GM04504 (cell line): Measurements from ENCODE around the gene NARS2.
"Not testable (repeated sequence)": the region's sequence is repeated elsewhere in the genome, so short reads cannot be mapped to it uniquely, and the experiment has no call there.

ENCODE experiments used
- DNase-seq: peaks from one replicate; pipeline ENCODE4 v3.0.0-alpha.2; 2012; ENCODE audit warnings: low read depth

NARS2 gene

DNA sequence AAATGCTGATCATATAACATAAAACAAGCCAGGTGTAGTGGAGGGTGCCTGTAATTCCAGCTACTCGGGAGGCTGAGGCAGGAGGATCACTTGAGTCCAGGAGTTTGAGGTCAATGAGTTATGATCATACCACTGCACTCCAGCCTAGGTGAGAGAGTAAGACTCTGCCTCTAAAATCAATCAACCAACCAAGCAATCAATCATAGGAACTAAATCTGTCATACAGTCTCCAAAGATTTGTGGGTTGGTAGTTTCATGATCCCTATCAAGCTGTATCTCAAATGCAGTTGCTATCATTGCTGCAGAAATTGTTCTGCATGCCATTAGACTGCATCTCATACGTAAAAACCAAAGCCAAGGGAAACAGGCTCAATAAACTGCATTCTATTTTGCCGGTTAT is 33.1 kb downstream of the NARS2 start:
- DNase-seq: no peak

DNA sequence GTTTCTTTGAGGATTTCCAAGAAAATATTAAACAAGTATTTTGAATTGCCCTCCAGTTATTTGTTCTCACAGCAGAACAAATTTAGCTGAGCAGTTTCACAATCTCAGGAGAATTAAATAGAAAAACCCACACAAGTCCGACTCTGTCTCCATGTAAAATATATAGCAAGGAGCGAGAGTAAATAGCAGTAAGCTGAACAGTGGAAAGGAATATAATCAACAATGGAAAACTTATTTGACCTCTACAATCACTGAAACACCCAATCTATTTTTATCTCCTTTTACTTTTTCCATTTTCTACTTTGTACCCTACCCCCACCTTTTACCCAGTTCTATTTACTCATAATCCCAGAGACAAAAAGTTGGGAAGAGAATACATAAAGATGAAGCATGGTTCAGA is 34.4 kb downstream of the NARS2 start:
- no peak for DNase-seq

DNA sequence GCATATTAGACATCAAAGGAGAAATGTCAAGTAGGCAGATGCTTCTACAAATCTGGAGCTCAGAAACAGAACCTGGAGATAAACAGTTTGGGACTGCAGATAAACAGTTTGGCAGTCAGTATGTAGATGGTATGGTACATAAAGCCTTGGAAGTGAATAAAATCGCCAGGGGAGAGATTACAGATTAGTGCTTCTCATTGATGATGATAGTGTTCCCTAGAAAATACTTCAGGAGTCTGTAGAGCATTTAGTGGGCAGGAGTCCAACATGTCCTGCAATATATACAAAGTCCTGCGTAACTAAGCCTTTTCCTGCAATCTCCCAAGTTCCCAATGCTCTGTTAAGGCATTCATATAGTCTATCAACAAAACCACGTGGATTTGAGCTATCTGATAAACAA is 35.2 kb downstream of the NARS2 start:
- DNase-seq: no peak

DNA sequence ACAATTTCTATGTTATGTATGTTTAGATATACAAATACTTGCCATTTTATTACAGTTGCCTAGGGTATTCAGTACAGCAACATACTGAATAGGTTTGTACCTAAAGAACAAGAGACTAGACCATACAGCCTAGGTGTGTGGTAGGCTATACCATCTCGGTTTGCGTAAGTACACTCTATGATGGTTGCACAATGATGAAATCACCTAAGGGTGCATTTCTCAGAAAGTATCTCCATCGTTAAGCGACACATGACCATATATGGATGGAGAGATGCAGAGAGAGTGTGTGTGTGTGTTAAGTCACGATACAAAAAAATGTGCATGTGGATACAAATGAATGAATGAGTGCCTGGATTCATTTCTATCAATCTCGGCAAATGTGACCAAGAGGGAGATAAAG is 37.7 kb downstream of the NARS2 start:
- no peak for DNase-seq

DNA sequence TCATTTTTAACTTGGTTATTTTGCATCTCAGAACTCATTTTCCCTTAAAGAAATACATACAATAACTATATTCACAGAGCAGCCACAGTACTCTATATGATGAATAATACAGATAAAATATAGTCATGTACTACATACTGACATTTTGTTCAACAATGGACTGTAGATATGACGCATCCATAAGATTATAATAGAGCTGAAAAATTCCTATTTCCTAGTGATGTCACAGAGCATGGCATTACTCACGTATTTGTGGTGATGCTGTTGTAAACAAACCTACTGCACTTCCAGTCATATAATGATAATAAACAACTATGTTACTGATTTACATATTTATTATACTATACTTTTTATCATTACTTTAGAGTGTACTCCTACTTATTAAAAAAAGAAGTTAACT is 38.7 kb downstream of the NARS2 start:
- no peak for DNase-seq

DNA sequence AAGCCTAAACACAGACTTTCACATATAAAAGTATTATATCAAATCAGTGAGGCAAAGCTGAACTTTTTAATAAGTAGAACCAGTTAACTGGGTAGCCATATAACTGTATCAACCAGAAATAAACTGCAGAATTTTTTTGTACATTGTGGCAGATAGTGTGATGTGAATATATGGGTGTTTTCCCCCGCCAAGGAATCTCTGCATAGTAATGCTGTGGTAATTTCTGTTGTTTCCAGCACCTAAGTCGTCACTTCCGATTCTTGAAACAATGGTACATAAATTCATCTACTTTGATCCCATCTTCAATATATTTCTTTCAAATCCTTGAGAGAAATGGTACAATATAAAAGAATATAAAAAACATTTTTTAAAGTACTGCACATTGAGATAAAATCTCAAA is 39.6 kb downstream of the NARS2 start:
- no peak for DNase-seq

DNA sequence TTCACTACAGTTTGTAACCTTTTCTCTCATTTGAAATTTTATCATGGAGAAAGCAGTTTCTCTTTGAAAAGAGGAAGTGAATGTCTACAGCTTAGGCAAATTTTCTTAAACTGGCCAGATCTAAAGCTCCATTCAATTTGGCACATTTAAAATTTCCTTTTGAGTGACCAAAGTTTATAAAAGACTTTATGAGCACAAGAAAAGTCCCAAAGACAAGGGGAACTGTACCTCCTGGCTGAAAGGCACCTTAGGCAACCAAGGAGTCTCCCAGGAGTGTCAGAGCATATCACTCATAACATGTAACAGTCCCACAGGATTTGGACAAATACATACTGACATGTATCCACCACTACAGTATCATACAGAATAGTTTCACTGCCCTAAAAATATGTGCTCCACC is 41.3 kb downstream of the NARS2 start:
- DNase-seq: no peak

DNA sequence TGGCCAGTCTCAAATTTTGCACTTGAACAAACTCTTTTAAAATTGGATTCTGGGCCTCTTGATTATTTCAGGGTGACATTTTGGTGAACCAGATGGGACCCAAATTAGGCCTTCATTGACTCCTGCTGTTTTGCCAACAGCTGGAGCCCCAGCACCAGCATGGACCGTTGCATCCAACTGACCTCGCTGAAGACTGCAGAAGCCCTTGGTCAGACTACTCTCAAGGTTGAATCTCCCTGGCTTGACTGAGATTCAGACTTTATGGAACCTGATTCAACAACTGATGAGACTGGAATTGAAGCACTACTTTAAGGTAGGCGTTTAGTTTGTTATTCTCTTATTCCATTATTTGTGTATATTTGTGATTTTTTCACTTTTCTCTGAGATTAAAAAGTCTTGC is 41.7 kb downstream of the NARS2 start:
- DNase-seq: no peak

DNA sequence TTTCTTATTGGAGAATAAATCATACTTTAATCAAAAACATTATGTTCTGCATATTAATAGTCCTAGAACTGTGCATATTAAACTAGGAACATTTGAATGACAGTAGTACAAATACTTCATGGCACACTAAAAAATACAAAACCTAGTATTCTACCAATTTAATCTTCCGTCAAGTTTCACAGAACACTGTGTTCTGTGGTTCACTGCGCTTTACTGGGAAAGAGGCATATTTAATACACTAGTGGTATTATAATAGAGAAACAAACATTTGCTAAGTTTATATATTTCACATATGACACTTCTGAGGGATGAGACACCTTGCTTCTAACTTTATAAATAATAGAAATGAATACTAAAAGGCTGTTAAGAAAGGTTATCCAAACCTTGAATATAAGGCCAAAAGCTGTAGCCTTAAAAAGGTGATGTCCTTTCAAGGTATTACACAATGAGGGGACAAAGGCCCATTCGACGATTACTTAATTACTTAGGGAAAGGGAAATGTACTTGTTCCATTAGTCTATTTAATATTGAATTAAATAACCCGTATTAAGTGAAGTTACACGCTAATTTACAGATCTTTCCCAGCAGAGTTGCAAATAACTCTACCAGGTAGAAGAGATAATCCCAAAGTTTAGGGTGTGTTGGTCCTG is 48.0 kb downstream of the NARS2 start:
- no peak for DNase-seq

DNA sequence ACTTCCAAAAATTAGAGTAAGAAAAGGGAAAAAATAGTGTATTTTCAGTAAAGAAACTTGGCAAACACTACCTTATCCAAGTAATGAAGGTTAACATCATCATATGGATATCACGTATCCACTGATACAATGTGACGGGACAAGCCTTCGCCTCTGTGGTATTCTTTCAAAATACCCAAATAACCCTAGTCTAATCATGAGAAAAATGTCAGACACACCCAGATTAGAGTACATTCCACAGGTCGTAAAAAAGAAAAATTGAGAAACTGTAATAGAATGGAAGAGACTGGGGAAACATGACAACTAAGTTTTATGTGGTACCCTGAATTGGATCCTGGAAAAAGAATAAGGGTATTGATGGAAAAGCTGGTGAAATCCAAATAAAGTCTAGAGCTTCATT is 48.9 kb downstream of the NARS2 start:
- no peak for DNase-seq

DNA sequence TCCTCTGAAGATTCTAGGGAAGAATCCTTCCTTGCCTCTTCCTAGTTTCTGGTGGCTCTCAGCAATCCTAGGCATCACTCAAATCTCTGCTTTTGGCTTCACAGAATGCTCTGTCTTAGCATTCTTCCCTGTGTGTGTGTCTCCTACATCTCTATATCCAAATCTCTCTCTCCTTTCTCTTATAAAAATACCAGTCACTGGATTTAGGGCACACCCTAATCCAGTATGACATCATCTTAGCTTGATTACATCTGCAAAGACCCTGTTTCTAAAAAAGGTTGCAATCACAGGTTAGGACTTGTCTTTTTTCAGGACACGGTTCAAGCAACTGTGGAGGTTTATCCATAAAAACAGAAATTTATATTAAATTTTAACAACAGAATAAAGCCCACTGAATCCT is 54.4 kb downstream of the NARS2 start:
- DNase-seq: no peak

DNA sequence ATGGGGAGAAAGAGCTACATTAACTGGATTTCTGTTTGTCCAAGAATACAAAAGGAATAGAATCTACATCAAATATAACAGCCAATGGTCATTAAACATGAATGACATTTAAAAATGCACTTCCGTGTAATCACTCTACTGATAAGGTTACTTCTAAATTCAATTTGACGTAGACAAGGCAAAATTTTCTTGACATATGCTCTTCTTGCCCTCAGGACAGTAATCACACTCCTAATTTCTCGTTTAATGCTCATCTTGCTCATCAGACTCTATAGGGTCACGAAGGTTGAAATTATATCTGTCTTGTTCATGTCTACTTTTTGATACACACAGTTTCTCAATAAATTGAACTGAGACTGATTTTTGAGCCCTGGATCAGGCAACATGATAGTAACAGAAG is 58.4 kb downstream of the NARS2 start:
- no peak for DNase-seq

DNA sequence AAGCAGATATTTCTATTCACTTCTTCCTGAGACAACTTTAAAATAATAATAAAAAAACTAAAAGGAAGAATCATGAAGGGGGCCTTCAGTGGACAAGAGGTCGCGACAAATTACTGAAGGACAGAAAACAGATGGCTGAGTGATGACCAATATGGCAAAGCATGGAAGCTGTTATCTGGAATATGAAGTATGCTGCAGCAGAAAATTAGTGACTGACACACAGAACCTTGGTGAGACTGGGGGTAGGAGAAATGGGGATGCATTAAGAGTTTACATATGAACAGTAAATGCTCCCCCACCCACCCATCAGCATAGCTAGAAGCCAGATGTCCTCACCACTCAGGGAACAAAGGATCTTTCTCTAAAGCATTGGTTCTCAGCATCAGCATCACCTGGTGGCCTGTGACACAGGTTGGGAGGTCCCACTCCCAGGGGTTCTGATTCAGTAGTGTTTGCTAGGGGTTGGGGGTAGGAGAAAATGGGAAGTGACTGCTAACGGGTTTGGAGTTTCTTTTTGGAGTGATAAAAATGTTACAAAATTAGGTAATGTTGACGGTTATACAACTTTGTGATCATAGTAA is 59.7 kb downstream of the NARS2 start:
- no peak for DNase-seq

DNA sequence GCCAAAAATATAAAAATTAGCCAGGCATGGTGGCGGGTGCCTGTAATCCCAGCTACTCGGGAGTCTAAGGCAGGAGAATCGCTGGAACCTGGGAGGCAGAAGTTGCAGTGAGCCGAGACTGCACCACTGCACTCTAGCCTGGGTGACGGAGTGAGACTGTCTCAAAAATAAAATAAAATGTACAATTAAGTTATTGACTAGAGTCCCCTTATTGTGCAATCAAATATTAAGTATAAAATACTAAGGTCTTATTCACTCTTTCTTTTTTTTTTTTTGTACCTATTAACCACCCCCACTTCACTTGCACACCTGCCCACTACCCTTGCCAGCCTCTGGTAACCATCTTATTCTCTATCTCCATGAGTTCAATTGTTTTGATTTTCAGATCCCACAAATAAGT is 61.6 kb downstream of the NARS2 start:
- DNase-seq: not testable (repeated sequence)

DNA sequence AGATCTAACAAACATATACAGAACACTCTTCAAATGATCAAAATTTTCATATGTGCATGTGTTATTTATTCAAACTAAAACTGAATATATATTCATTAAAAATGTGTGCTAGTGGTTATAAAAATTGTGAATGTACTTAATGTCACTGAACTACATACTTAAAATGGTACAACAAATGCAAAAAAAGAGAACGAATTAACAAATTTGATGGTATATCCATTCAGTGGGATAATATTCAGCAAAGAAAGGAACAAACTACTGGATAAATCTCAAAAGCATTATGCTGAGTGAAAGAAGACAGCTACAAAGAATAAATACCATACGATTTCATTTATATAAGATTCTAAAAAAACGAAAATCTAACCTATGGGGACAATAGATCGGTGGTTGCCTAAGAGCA is 64.1 kb downstream of the NARS2 start:
- no peak for DNase-seq

DNA sequence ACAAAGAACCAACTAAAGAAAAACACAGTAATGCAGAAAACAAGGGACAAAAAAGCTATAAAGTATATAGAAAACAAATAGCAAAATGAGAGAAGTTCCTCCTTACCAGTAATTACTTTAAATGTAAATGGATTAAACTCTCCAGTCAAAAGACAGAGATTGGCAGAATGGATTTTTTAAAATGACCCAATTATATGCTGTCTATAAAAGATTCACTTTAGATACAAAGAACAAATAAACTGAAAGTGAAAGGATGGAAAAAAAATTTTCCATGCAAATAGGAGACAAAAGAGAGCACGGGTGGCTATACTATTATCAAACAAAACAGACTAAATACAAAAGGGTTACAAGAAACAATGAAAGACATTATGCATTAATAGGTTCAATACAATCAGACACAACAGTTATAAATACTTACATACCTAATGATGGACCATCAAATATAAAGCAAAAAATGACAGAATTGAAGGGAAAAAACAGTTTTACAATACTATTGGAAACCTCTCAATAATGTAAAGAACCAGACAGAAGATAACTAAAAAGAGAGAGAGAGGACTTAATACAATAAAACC is 64.6 kb downstream of the NARS2 start:
- no peak for DNase-seq

DNA sequence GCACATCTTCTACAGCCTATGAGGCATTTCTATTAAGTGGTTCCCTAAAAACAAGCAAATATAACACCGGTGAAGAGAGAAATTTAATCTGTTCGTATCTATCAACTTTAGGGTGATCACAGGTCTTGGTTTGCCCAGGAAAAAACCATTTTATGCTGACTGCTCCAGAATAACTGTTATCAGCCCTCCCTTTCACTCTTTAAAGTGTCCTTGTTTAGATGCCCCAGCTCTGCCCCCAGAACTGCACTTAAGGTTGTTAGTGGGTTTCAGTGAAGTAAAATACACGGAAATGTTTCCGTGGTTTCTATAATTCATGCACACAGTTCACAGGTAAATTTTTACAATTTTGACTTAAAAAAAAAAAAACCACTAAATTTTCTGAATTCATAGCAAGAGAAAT is 70.0 kb downstream of the NARS2 start:
- no peak for DNase-seq

DNA sequence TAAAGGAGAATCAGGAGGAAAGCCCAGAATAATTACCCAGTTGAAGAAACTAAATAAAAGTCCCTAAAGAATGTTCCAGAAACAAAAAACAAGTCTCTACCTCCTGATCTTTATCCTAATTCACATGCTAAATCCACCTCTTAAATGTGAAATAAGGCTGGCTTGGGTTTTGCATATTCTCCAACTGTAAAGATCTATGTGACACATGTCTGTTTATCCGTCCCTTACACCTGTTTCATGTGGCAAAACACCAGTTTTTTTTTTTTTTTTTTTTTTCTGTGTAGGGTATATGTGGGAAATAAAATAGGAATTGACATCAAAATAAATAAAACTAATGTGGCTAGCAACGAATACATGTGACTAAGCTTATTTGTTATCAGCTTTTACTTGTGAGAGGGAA is 70.5 kb downstream of the NARS2 start:
- no peak for DNase-seq

DNA sequence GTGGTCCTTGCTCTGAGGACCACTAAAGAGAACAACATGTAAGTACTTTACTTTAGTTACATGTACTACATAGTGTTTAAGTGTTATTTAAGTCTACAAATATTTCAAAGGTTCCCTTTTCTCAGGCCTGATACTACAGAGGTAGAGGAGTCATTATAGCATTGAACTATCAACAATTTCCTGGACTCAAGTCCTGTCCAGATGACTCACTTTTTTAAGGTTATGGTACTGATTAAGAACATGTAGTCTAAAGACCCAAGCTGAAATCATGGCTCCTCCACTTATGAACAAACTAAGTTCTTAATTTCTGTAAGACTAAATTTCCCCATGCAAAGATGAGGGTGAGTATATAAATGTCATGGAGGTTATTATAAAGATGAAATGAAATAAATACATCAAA is 74.7 kb downstream of the NARS2 start:
- DNase-seq: no peak

DNA sequence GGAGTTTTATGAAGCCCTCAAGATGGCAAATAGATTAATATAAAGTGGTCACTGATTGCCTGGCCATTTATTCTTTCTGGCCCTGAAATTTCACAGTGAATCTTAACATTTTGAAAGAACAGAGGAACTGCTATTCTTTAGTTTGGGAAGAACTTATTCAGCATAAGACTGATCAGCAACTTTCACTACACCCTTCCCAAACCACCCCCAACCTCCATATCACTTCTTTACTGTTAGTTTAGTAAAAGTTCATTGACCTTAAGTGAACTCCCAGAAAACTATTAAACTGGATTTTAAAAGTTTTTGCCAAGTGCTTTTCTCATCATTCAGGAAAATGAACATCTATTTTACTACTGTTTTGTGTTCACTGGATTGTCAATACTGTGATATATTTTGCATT is 77.4 kb downstream of the NARS2 start:
- DNase-seq: no peak

DNA sequence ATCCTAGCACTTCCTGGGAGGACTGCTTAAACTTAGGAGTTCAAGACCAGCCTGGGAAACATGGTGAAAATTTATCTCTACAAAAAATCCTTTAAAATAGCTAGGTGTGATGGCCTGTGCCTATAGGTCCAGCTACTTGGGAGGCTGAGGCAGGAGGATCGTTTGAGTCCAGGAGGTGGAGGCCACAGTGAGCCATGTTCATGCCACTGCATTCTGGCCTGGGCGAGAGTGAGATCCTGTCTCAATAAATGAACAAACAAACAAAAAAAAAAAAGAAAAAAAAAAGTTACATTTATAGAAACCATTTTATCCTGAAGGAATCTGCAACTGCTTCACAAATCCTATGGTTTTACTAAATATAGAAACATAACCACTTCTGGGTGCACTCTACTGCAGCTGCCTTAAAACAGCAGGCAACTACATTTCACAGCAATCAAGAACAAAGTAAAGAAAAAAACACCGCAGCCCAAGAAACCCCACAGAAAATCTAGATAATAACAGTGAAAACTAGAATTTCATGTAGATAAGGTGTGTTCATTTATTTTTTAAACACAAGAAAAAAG is 81.2 kb downstream of the NARS2 start:
- DNase-seq: no peak

DNA sequence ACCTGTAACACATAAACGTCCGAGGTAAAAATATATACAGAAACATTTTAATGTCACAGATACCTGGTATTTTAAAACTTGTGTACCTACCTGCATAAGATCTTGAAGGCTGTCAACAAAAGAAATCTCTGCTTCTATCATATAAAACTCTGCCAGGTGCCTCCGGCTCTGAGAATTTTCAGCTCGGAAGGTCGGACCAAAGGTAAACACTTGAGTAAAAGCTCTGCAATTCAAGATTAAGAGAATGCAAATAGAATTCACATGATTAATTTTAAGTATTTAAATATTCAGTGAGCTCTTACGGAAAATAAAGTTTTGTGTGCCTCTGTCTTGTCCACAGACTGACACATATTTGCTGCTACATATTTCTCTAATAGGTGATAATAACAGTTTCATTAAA is 81.7 kb downstream of the NARS2 start:
- DNase-seq: no peak

DNA sequence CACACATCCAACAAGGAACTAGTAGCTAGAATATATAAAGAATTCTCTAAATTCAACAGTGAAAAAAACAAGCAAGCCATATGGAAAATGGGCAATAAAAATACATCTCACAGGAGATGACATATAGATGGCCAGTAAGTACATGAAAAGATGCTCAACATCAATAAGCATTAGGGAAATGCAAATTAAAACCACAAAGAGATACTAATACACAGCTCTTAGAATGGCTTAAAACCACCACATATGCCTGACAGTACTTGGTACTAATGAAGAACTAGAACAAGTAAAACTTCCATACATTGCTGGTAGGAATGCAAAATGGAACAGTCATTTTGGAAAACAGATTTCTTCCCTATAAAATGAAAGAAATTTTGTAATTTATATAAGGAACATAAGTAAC is 85.5 kb downstream of the NARS2 start:
- no peak for DNase-seq

DNA sequence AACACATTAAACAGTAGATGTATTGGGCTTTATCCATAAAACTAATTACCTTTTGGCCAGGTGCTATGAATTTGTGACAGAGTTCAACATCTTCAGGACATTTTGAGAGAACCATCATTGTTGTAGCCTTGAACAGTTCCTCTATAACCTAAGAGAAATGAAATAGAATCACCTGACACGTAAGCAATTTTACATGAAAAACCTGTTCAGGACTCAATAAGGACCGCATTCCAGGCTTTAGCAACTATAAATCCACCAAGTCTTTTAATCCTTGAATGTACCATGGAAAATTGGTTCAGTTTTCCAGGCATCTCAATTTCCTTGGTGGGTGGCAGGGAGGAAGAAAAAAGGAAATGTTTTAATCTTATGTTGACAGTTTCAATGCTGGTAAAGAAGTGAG is 96.1 kb downstream of the NARS2 start:
- no peak for DNase-seq
